Measurements from ENCODE around the gene CERS6.

GRCh38 chr2:168662651-168663208 is 206.7 kb downstream of the CERS6 start:
- TF ChIP-seq CTCF (IDR thresholded peaks at IDR 0.05; ENCODE audit: low read depth, low read length, missing input control) (no peak), ATF3 (IDR thresholded peaks at IDR 0.05) (no peak), RAD21 (IDR thresholded peaks at IDR 0.05) (no peak), YY1 (IDR thresholded peaks at IDR 0.05) (no peak)
- TF ChIP-seq, protein P1, sequence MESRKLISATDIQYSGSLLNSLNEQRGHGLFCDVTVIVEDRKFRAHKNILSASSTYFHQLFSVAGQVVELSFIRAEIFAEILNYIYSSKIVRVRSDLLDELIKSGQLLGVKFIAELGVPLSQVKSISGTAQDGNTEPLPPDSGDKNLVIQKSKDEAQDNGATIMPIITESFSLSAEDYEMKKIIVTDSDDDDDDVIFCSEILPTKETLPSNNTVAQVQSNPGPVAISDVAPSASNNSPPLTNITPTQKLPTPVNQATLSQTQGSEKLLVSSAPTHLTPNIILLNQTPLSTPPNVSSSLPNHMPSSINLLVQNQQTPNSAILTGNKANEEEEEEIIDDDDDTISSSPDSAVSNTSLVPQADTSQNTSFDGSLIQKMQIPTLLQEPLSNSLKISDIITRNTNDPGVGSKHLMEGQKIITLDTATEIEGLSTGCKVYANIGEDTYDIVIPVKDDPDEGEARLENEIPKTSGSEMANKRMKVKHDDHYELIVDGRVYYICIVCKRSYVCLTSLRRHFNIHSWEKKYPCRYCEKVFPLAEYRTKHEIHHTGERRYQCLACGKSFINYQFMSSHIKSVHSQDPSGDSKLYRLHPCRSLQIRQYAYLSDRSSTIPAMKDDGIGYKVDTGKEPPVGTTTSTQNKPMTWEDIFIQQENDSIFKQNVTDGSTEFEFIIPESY (IDR thresholded peaks at IDR 0.05) = no peak

Measured in liver (tissue), 3 donors.